Kidney epithelial cell (primary cell): Measurements from ENCODE around the gene UQCRQ. TPM values are rescaled to one million over a fixed set of nuclear protein-coding genes. Genes with fewer than 3 reads are reported as not detected.

Experiments
- DNase-seq: peaks from one replicate; pipeline ENCODE4 v3.0.0-alpha.2; 2010; ENCODE audit warnings: low read depth
- H3K27me3 ChIP-seq: 2 replicates; pipeline ENCODE4 v1.6.0; 2011; ENCODE audit warnings: low read length; ENCODE audit not compliant: control insufficient read depth, insufficient read depth
- H3K36me3 ChIP-seq: 2 replicates; pipeline ENCODE4 v1.5.1; 2011; ENCODE audit warnings: low read length; ENCODE audit not compliant: control insufficient read depth, insufficient read depth
- H3K4me3 ChIP-seq: 2 replicates; pipeline ENCODE4 v1.5.1; 2011; ENCODE audit warnings: low read depth, mild to moderate bottlenecking, control low read depth, low read length
- CTCF ChIP-seq: IDR thresholded peaks from 2 replicates; pipeline ENCODE4 v1.5.1; 2011; ENCODE audit warnings: mild to moderate bottlenecking, moderate library complexity, low read length, control low read depth, inconsistent platforms; ENCODE audit not compliant: insufficient read depth, poor library complexity, severe bottlenecking
- total RNA-seq: library from RNA; depleted of rRNA; stranded (reverse); fragments of >200 nt; gene quantifications from 2 replicates; pipeline ENCODE4 v1.2.3, GENCODE V29; 2015

UQCRQ gene
- total RNA-seq, 1 donor from 2014 or later, result 154 TPM

GRCh38 chr5:132821791-132822190 lies 44.7 kb upstream of the UQCRQ start:
- Histone ChIP-seq H3K36me3 (no peaks in the 10 kb centered on the region), H3K4me3 (no peak overlapping the region), H3K27me3 (peaks cover 2% of the 10 kb centered on the region)
- DNase-seq, result no peak
- TF ChIP-seq CTCF, result no peak

GRCh38 chr5:132822650-132823480 lies 43.6 kb upstream of the UQCRQ start:
- Histone ChIP-seq H3K36me3 (no peaks in the 10 kb centered on the region), H3K4me3 (peak overlapping the region; percentile 9), H3K27me3 (peaks cover 2% of the 10 kb centered on the region)
- TF ChIP-seq CTCF, result no peak
- no peak for DNase-seq

- Histone ChIP-seq H3K4me3 (no peak overlapping the region), H3K36me3 (no peaks in the 10 kb centered on the region), H3K27me3 (peaks cover 2% of the 10 kb centered on the region)
- TF ChIP-seq CTCF, result peak; percentile 4
- DNase-seq, result no peak
These were observed 42.9 kb upstream of the UQCRQ start for GRCh38 chr5:132823481-132824050.

- no peak for TF ChIP-seq CTCF
- no peak overlapping the region for H3K4me3 ChIP-seq
- DNase-seq, result no peak
- peaks cover 2% of the 10 kb centered on the region for H3K27me3 ChIP-seq
- no peaks in the 10 kb centered on the region for H3K36me3 ChIP-seq
These were observed 42.0 kb upstream of the UQCRQ start for GRCh38 chr5:132824426-132824825.

- DNase-seq, result no peak
- no peak for TF ChIP-seq CTCF
- Histone ChIP-seq H3K36me3 (no peaks in the 10 kb centered on the region), H3K4me3 (no peak overlapping the region), H3K27me3 (peaks cover 2% of the 10 kb centered on the region)
These were observed 41.2 kb upstream of the UQCRQ start for GRCh38 chr5:132825033-132825833.
